ENCODE measurements around the gene NDE1. TPM values are rescaled to one million over a fixed set of nuclear protein-coding genes. Genes with fewer than 3 reads are reported as not detected.

NDE1 gene
- total and polyA plus RNA-seq, 2 experiments from 2014 or later, result 10.3 to 11.8 TPM

- Histone ChIP-seq H3K9me3 (ENCODE audit: low read depth) (no peaks in the 10 kb centered on the region), H3K4me1 (ENCODE audit: insufficient read depth) (no peaks in the 10 kb centered on the region), H3K4me2 (no peak overlapping the region), H3K9me2 (replicated peaks; ENCODE audit: insufficient read depth) (no peaks in the 10 kb centered on the region), H3K27me3 (no peaks in the 10 kb centered on the region), H3K4me3 (no peak overlapping the region), H4K20me1 (ENCODE audit: insufficient read depth, poor library complexity, severe bottlenecking) (no peaks in the 10 kb centered on the region), H3K36me3 (replicated peaks; ENCODE audit: insufficient read depth, low read depth) (no peaks in the 10 kb centered on the region), H3K79me2 (no peaks in the 10 kb centered on the region), H3K27ac (no peak overlapping the region), H2AFZ (no peak overlapping the region)
- TF ChIP-seq EZH2phosphoT487 (IDR thresholded peaks at IDR 0.05; ENCODE audit: low read depth, severe bottlenecking, unreplicated experiment) (no peak), EZH2 (IDR thresholded peaks at IDR 0.05; ENCODE audit: borderline replicate concordance) (no peak)
- TF ChIP-seq, protein P1, sequence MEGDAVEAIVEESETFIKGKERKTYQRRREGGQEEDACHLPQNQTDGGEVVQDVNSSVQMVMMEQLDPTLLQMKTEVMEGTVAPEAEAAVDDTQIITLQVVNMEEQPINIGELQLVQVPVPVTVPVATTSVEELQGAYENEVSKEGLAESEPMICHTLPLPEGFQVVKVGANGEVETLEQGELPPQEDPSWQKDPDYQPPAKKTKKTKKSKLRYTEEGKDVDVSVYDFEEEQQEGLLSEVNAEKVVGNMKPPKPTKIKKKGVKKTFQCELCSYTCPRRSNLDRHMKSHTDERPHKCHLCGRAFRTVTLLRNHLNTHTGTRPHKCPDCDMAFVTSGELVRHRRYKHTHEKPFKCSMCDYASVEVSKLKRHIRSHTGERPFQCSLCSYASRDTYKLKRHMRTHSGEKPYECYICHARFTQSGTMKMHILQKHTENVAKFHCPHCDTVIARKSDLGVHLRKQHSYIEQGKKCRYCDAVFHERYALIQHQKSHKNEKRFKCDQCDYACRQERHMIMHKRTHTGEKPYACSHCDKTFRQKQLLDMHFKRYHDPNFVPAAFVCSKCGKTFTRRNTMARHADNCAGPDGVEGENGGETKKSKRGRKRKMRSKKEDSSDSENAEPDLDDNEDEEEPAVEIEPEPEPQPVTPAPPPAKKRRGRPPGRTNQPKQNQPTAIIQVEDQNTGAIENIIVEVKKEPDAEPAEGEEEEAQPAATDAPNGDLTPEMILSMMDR (IDR thresholded peaks at IDR 0.05; ENCODE audit: poor library complexity), result no peak
- DNase-seq (ENCODE audit: low spot score), result no peak
- 93% methylated on average over 6 of the region's 6 CpGs for WGBS (ENCODE audit: low lambda C conversion rate, missing lambda C conversion rate)
Measured at GRCh38 chr16:15732416-15732815, 82.4 kb downstream of the NDE1 start.

DNA sequence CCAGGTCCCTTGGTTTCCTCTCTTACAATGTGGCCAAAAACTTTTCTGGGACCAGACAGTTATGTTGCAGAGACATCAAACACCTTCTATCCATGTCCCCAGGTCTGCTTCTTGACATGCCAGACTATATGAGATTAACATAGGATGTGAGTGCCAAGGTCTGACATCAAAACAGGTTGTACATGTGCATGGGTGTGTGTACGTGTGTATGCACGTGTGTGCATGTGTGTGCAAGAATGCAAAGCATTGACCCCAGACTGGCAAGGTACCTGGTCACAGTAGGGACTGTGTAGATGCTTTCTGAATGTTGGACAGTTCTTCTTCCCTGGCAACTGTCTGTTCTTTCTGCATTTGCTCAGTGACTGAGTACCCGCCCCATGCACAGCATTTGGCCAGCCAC, 85.6 kb downstream of the NDE1 start:
- WGBS (ENCODE audit: low lambda C conversion rate, missing lambda C conversion rate), result 96% methylated on average over 3 of the region's 3 CpGs
- no peaks in the 10 kb centered on the region for H3K27me3 ChIP-seq
- H3K79me2 ChIP-seq, result no peaks in the 10 kb centered on the region
- no peaks in the 10 kb centered on the region for H4K20me1 ChIP-seq (ENCODE audit: insufficient read depth, poor library complexity, severe bottlenecking)
- no peak overlapping the region for H3K4me3 ChIP-seq
- H3K4me1 ChIP-seq (ENCODE audit: insufficient read depth), result no peaks in the 10 kb centered on the region
- H3K36me3 ChIP-seq (replicated peaks; ENCODE audit: insufficient read depth, low read depth), result no peaks in the 10 kb centered on the region
- no peak for TF ChIP-seq EZH2 (IDR thresholded peaks at IDR 0.05; ENCODE audit: borderline replicate concordance)
- TF ChIP-seq, protein P1 (IDR thresholded peaks at IDR 0.05; ENCODE audit: poor library complexity), result no peak
- TF ChIP-seq EZH2phosphoT487 (IDR thresholded peaks at IDR 0.05; ENCODE audit: low read depth, severe bottlenecking, unreplicated experiment), result no peak
- DNase-seq (ENCODE audit: low spot score), result no peak
- no peaks in the 10 kb centered on the region for H3K9me2 ChIP-seq (replicated peaks; ENCODE audit: insufficient read depth)
- H2AFZ ChIP-seq, result no peak overlapping the region
- H3K27ac ChIP-seq, result no peak overlapping the region
- H3K4me2 ChIP-seq, result no peak overlapping the region
- H3K9me3 ChIP-seq (ENCODE audit: low read depth), result no peaks in the 10 kb centered on the region

- no peaks in the 10 kb centered on the region for H3K79me2 ChIP-seq
- H3K4me1 ChIP-seq (ENCODE audit: insufficient read depth), result no peaks in the 10 kb centered on the region
- no peak for DNase-seq (ENCODE audit: low spot score)
- no peaks in the 10 kb centered on the region for H3K9me2 ChIP-seq (replicated peaks; ENCODE audit: insufficient read depth)
- H3K9me3 ChIP-seq (ENCODE audit: low read depth), result no peaks in the 10 kb centered on the region
- no peak overlapping the region for H3K4me3 ChIP-seq
- no peak overlapping the region for H3K27ac ChIP-seq
- 73% methylated on average over 7 of the region's 7 CpGs for WGBS (ENCODE audit: low lambda C conversion rate, missing lambda C conversion rate)
- no peaks in the 10 kb centered on the region for H3K27me3 ChIP-seq
- no peak overlapping the region for H2AFZ ChIP-seq
- H4K20me1 ChIP-seq (ENCODE audit: insufficient read depth, poor library complexity, severe bottlenecking), result no peaks in the 10 kb centered on the region
- H3K36me3 ChIP-seq (replicated peaks; ENCODE audit: insufficient read depth, low read depth), result no peaks in the 10 kb centered on the region
- TF ChIP-seq, protein P1 (IDR thresholded peaks at IDR 0.05; ENCODE audit: poor library complexity), result no peak
- TF ChIP-seq EZH2 (IDR thresholded peaks at IDR 0.05; ENCODE audit: borderline replicate concordance) (no peak), EZH2phosphoT487 (IDR thresholded peaks at IDR 0.05; ENCODE audit: low read depth, severe bottlenecking, unreplicated experiment) (no peak)
- no peak overlapping the region for H3K4me2 ChIP-seq
Measured at GRCh38 chr16:15736529-15736928, 86.5 kb downstream of the NDE1 start.

GRCh38 chr16:15737140-15737644, 87.1 kb downstream of the NDE1 start:
- Histone ChIP-seq H3K36me3 (replicated peaks; ENCODE audit: insufficient read depth, low read depth) (no peaks in the 10 kb centered on the region), H3K79me2 (no peaks in the 10 kb centered on the region), H3K4me2 (no peak overlapping the region), H3K4me3 (no peak overlapping the region), H4K20me1 (ENCODE audit: insufficient read depth, poor library complexity, severe bottlenecking) (no peaks in the 10 kb centered on the region), H3K9me3 (ENCODE audit: low read depth) (no peaks in the 10 kb centered on the region), H3K27ac (no peak overlapping the region), H3K4me1 (ENCODE audit: insufficient read depth) (no peaks in the 10 kb centered on the region), H3K9me2 (replicated peaks; ENCODE audit: insufficient read depth) (no peaks in the 10 kb centered on the region), H3K27me3 (no peaks in the 10 kb centered on the region), H2AFZ (no peak overlapping the region)
- TF ChIP-seq EZH2phosphoT487 (IDR thresholded peaks at IDR 0.05; ENCODE audit: low read depth, severe bottlenecking, unreplicated experiment) (no peak), EZH2 (IDR thresholded peaks at IDR 0.05; ENCODE audit: borderline replicate concordance) (no peak)
- TF ChIP-seq, protein P1 (IDR thresholded peaks at IDR 0.05; ENCODE audit: poor library complexity), result no peak
- 91% methylated on average over 18 of the region's 18 CpGs for WGBS (ENCODE audit: low lambda C conversion rate, missing lambda C conversion rate)
- DNase-seq (ENCODE audit: low spot score), result no peak

All from hepatocyte (in vitro differentiated cells).